ENCODE results near the gene MUC4. TPM values are rescaled to one million over a fixed set of nuclear protein-coding genes. Genes with fewer than 3 reads are reported as not detected.

MUC4 gene
- total and polyA plus RNA-seq, 9 of the 15 experiments (the other 6 are each of a cell fraction or from before 2014, with no cell fraction given): under 0.01 to 0.21 (median 0.10) TPM; not detected in 4

GRCh38 chr3:195856410-195857084, 44.8 kb upstream of the MUC4 start (continued):
- no peak for TF ChIP-seq ZC3H4 (CRISPR knock-in tag; IDR thresholded peaks at IDR 0.05; ENCODE audit: borderline replicate concordance)
- TF ChIP-seq TBL1XR1 (IDR thresholded peaks at IDR 0.05; ENCODE audit: low read length in 2 of 2): peak in 1 of 2 experiments; percentile 73; a peak in 2 of 4 replicates
- no peak for TF ChIP-seq ZNF224 (CRISPR knock-in tag; IDR thresholded peaks at IDR 0.05)
- peak; percentile 86 for TF ChIP-seq CBFA2T3 (IDR thresholded peaks at IDR 0.05)
- TF ChIP-seq NR0B1 (IDR thresholded peaks at IDR 0.05; ENCODE audit: partially characterized antibody): no peak
- TF ChIP-seq CREM (IDR thresholded peaks at IDR 0.05; ENCODE audit: low read depth): peak; percentile 65; the same call in 1 of the 2 replicates
- 0 out of 2 replicates have a peak, but pooled peaks have one; percentile 33 for TF ChIP-seq MTA1 (IDR thresholded peaks at IDR 0.05; ENCODE audit: borderline replicate concordance)
- no peak for TF ChIP-seq ZNF277 (CRISPR knock-in tag; IDR thresholded peaks at IDR 0.05; ENCODE audit: borderline replicate concordance)
- TF ChIP-seq MAFF (IDR thresholded peaks at IDR 0.05; ENCODE audit: low read length): no peak
- no peak for TF ChIP-seq ZNF12 (CRISPR knock-in tag; IDR thresholded peaks at IDR 0.05)
- no peak for TF ChIP-seq ZC3H11A (IDR thresholded peaks at IDR 0.05; ENCODE audit: low read depth, low read length)
- TF ChIP-seq ERF (CRISPR knock-in tag; IDR thresholded peaks at IDR 0.05): 0 out of 2 replicates have a peak, but pooled peaks have one; percentile 64
- no peak for TF ChIP-seq E4F1 (CRISPR knock-in tag; IDR thresholded peaks at IDR 0.05; ENCODE audit: borderline replicate concordance)
- TF ChIP-seq PTTG1 (tag; IDR thresholded peaks at IDR 0.05; ENCODE audit: low read depth): no peak
- TF ChIP-seq CCNT2 (IDR thresholded peaks at IDR 0.05; ENCODE audit: borderline replicate concordance, extremely low read depth, insufficient read length, low read depth, low read length): peak; percentile 58
- no peak for TF ChIP-seq CHD4 (IDR thresholded peaks at IDR 0.05; ENCODE audit: insufficient read depth, insufficient replicate concordance, low read depth, low read length, poor library complexity, severe bottlenecking)
- TF ChIP-seq NCOR1 (IDR thresholded peaks at IDR 0.05): peak; percentile 75
- TF ChIP-seq PRDM10 (IDR thresholded peaks at IDR 0.05; ENCODE audit: partially characterized antibody): no peak
- peak; percentile 79 for TF ChIP-seq KLF16 (IDR thresholded peaks at IDR 0.05)

Data from K562 (cell line).